K562 (cell line): ENCODE measurements around the gene SKAP1. TPM values are rescaled to one million over a fixed set of nuclear protein-coding genes. Genes with fewer than 3 reads are reported as not detected.

Experiments
- ATAC-seq: fragments of 200-7000 bp; cut with Tn5 transposase; 3 replicates; pipeline ENCODE4 v1.9.1; 2020; ENCODE audit warnings: moderate library complexity
- BruUV-seq: library from RNA; stranded (reverse); fragments of 400-500 nt; replicated peaks from 2 replicates; lab custom pipeline; 2021; lab: Mats Ljungman, UMichigan
- CTCF ChIA-PET: fragments of 300-600 bp; formaldehyde crosslinking; extraction: SDS; loops from one replicate; lab custom pipeline; 2021; ENCODE audit warnings: low intra/inter-chr PET ratio; lab: Yijun Ruan, JAX
- POLR2A ChIA-PET: fragments of 300-600, 350-650 bp; sonication (Branson Sonifier 250); formaldehyde crosslinking; extraction: SDS; loops from one replicate; lab custom pipeline; 2021; ENCODE audit warnings: antibody characterized with exemption, inconsistent platforms; lab: Yijun Ruan, JAX
- DNase-seq, 4 experiments: peaks; one replicate each; pipeline versions ENCODE4 v3.0.0 to v3.0.0-alpha.2; 2011 to 2018; ENCODE audit warnings: low spot score in 3 of 4, mixed read lengths in 3 of 4; ENCODE audit errors: extremely low read depth in 1 of 4
- FAIRE-seq: peaks from 2 replicates; lab custom pipeline; 2011; peaks lifted over from hg19 to GRCh38; lab: Jason Lieb, UNC
- H2AFZ ChIP-seq: 2 replicates; pipeline ENCODE4 v1.6.0; 2011; ENCODE audit warnings: low read depth, low read length, control low read depth, inconsistent platforms
- H3K27ac ChIP-seq: fragments of 200-600 bp; 3 replicates; pipeline ENCODE4 v1.8.0; 2011; ENCODE audit warnings: low read depth, mild to moderate bottlenecking, control low read depth, inconsistent platforms, low read length, moderate library complexity, mixed read lengths; ENCODE audit errors: extremely low read depth
- H3K27me3 ChIP-seq, 2 experiments: fragments of 300-600 bp in 1 of 2; 2 replicates in 1 of 2; 3 replicates in 1 of 2; pipeline versions ENCODE4 v1.6.0 to v1.8.0; 2011; ENCODE audit warnings: inconsistent platforms in 2 of 2, low read length in 2 of 2, mild to moderate bottlenecking in 1 of 2, mixed read lengths in 1 of 2, moderate library complexity in 1 of 2; ENCODE audit not compliant: control insufficient read depth in 2 of 2, insufficient read depth in 2 of 2
- H3K36me3 ChIP-seq: fragments of 300-600 bp; 3 replicates; pipeline ENCODE4 v1.8.0; 2011; ENCODE audit warnings: mild to moderate bottlenecking, low read length, inconsistent platforms; ENCODE audit not compliant: control insufficient read depth, insufficient read depth
- H3K4me1 ChIP-seq, 2 experiments: fragments of 200-600 bp in 1 of 2; replicated peaks in 1 of 2; 2 replicates in 1 of 2; 3 replicates in 1 of 2; pipeline versions ENCODE4 v1.5.1 to v1.8.0; 2011; ENCODE audit warnings: inconsistent platforms in 2 of 2, low read length in 2 of 2, mild to moderate bottlenecking in 1 of 2, mixed read lengths in 1 of 2, moderate library complexity in 1 of 2; ENCODE audit not compliant: control insufficient read depth in 2 of 2, insufficient read depth in 2 of 2
- H3K4me2 ChIP-seq: 2 replicates; pipeline ENCODE4 v1.6.1; 2011; ENCODE audit warnings: low read length, control low read depth, inconsistent platforms, mixed read lengths; ENCODE audit not compliant: insufficient read depth
- H3K4me3 ChIP-seq: fragments of 200-600 bp; sonication (generic), shearing (Covaris generic); 2 replicates; pipeline ENCODE4 v1.5.1; 2016; ENCODE audit warnings: control low read depth, inconsistent platforms
- H3K79me2 ChIP-seq: fragments of 200-600 bp; 3 replicates; pipeline ENCODE4 v1.8.0; 2011; ENCODE audit warnings: low read length, inconsistent platforms; ENCODE audit not compliant: control insufficient read depth, insufficient read depth
- H3K9ac ChIP-seq, 2 experiments: 2 replicates each; pipeline versions ENCODE4 v1.6.0 to v1.6.1; 2011; ENCODE audit warnings: low read depth in 2 of 2, low read length in 2 of 2, control low read depth in 1 of 2, inconsistent platforms in 1 of 2, mild to moderate bottlenecking in 1 of 2, mixed read lengths in 1 of 2; ENCODE audit not compliant: insufficient read depth in 1 of 2
- H3K9me1 ChIP-seq: one replicate; pipeline ENCODE4 v1.6.0; 2011; ENCODE audit warnings: inconsistent platforms, mild to moderate bottlenecking, low read length, moderate library complexity; ENCODE audit not compliant: control insufficient read depth, insufficient read depth
- H3K9me3 ChIP-seq: replicated peaks from 2 replicates; pipeline ENCODE4 v1.5.1; 2011; ENCODE audit warnings: low read depth, low read length, inconsistent platforms; ENCODE audit not compliant: control insufficient read depth, insufficient read depth
- H4K20me1 ChIP-seq: replicated peaks from 2 replicates; pipeline ENCODE4 v1.6.1; 2011; ENCODE audit warnings: low read length, inconsistent platforms, mixed read lengths; ENCODE audit not compliant: control insufficient read depth, insufficient read depth
- ATF2 ChIP-seq: sonication (generic); formaldehyde crosslinking; IDR thresholded peaks from 2 replicates; pipeline ENCODE4 v1.8.1; 2022; ENCODE audit warnings: missing genetic modification reagents
- HEY1 ChIP-seq: fragments of 250-450 bp; sonication (Bioruptor Pico); IDR thresholded peaks from 2 replicates; pipeline ENCODE4 v1.5.0; 2020; ENCODE audit warnings: mild to moderate bottlenecking, moderate library complexity, borderline replicate concordance
- NEUROD1 ChIP-seq: fragments of 150-350 bp; IDR thresholded peaks from 2 replicates; pipeline ENCODE4 v1.6.1; 2014; ENCODE audit warnings: borderline replicate concordance, low read length, low read depth; ENCODE audit not compliant: partially characterized antibody
- THAP12 ChIP-seq: fragments of 250-450 bp; sonication (Bioruptor Pico); IDR thresholded peaks from 2 replicates; pipeline ENCODE4 v1.9.0; 2021; ENCODE audit warnings: mild to moderate bottlenecking, inconsistent platforms
- WGBS: fragments of 100-300 bp; shearing (Covaris generic); methylation state at CpG from one replicate; pipeline ENCODE4 v1.1.6; 2016; ENCODE audit warnings: low coverage, mixed read lengths; ENCODE audit not compliant: insufficient coverage; ENCODE audit errors: missing lambda C conversion rate; 5-methylcytosine and 5-hydroxymethylcytosine counted together
- in situ Hi-C: fragments of 300-500 bp; cut with MboI; formaldehyde crosslinking; loops from 4 replicates; pipeline ENCODE4 v1.15.0; 2018; ENCODE audit warnings: inconsistent platforms, mixed read lengths
- intact Hi-C: fragments of 100-400 bp; cut with micrococcal nuclease; formaldehyde crosslinking; loops from 2 replicates; pipeline ENCODE4 v1.14.2; 2022
- polyA plus RNA-seq, 8 experiments: library from polyadenylated mRNA; depleted of rRNA in 4 of 8; stranded (reverse) in 5 of 8; unstranded in 3 of 8; fragments of >200 nt; fragmentation: Nextera tagmentation in 2 of 8; fragmentation: Illumina TruSeq in 1 of 8; extraction: Ambion mirVana in 2 of 8; extraction: Trizol in 1 of 8; gene quantifications; 2 replicates each; pipeline versions ENCODE4 v1.2.1 to v1.2.3, GENCODE V29; 2011 to 2014; ENCODE audit warnings: inconsistent platforms in 1 of 8, missing spikeins in 1 of 8
- total RNA-seq, 7 experiments: library from RNA; depleted of rRNA in 6 of 7; stranded (reverse); fragments of >200 nt in 6 of 7; fragmentation: Illumina TruSeq in 2 of 7; extraction: Trizol in 2 of 7; gene quantifications; 2 replicates each; pipeline versions ENCODE4 v1.2.1 to v1.2.3, GENCODE V29; 2011 to 2021; ENCODE audit warnings: low replicate concordance in 1 of 7

SKAP1 gene
- total and polyA plus RNA-seq, 9 of the 15 experiments (the other 6 are each of a cell fraction or from before 2014, with no cell fraction given) = 0.06 to 0.80 (median 0.10) TPM; not detected in 4

GRCh38 chr17:48174833-48175523 is 255.0 kb downstream of the SKAP1 start:
- CTCF ChIA-PET = no interaction called here
- intact Hi-C loops = no loop called here

More at GRCh38 chr17:48174833-48175523, 255.0 kb downstream of the SKAP1 start:
- no peaks in the 10 kb centered on the region for H3K4me1 ChIP-seq
- no TSS peak for BruUV-seq
- H3K79me2 ChIP-seq = no peaks in the 10 kb centered on the region
- DNase-seq (no peak), ATAC-seq (no peak), FAIRE-seq (no peak)
- no peaks in the 10 kb centered on the region for H3K36me3 ChIP-seq
- H2AFZ ChIP-seq = no peak overlapping the region
- H3K9me1 ChIP-seq = no peaks in the 10 kb centered on the region
- POLR2A ChIA-PET = interaction anchor here (0.6 to 0.7 kb wide), 3 partner anchors 10 to 450 kb away, joined by 3 to 4 read pairs (median 3); no protein-coding TSS in a partner anchor
- H3K27me3 ChIP-seq = peaks cover 0 to 4% of the 10 kb centered on the region in 2 experiments; a peak in 1 of 5 replicates
- H4K20me1 ChIP-seq = no peaks in the 10 kb centered on the region
- H3K4me2 ChIP-seq = no peak overlapping the region
- TF ChIP-seq NEUROD1 (no peak), THAP12 (no peak), ATF2 (CRISPR knock-in tag) (no peak), HEY1 (no peak)
- TF ChIP-seq, all 486 proteins: peak for 0
- in situ Hi-C loops = no loop called here
- 5% methylated on average over 3 of the region's 3 CpGs for WGBS
- Histone ChIP-seq H3K9me3 (no peaks in the 10 kb centered on the region), H3K4me3 (no peak overlapping the region), H3K9ac (no peak overlapping the region), H3K27ac (no peak overlapping the region)
